Gastrocnemius medialis (tissue), 4 donors: ENCODE results near the gene DDX1.

ENCODE experiments used
- CTCF ChIP-seq, 5 experiments: fragments of 450-650 bp in 3 of 5; fragments of 200-600 bp in 2 of 5; sonication (generic) in 2 of 5; IDR thresholded peaks in 4 of 5; conservative IDR thresholded peaks in 1 of 5; 1 replicate in 4 of 5; 2 replicates in 1 of 5; pipeline ENCODE4 v1.5.1; 2016 to 2019; ENCODE audit warnings: antibody characterized with exemption in 5 of 5, mild to moderate bottlenecking in 3 of 5, moderate library complexity in 3 of 5
- POLR2A ChIP-seq, 2 donors: fragments of 450-650 bp; IDR thresholded peaks; one replicate each; pipeline ENCODE4 v1.6.1; 2017; ENCODE audit warnings: antibody characterized with exemption in 2 of 2, mild to moderate bottlenecking in 2 of 2, moderate library complexity in 2 of 2

- TF ChIP-seq CTCF (IDR thresholded peaks at IDR 0.05 in 4 of 5, conservative IDR thresholded peaks at IDR 0.05 in 1 of 5), result no peak
- no peak for TF ChIP-seq POLR2A (IDR thresholded peaks at IDR 0.05)
Measured at GRCh38 chr2:15658911-15659310, 67.2 kb downstream of the DDX1 start.
